ENCODE results near the gene COG5. TPM values are rescaled to one million over a fixed set of nuclear protein-coding genes. Genes with fewer than 3 reads are reported as not detected.

COG5 gene
- total RNA-seq, 1 experiment from 2014 or later = 29.1 TPM

- Histone ChIP-seq H3K4me1 (ENCODE audit: control insufficient read depth, insufficient read depth, low read length) (no peaks in the 10 kb centered on the region), H3K36me3 (ENCODE audit: control insufficient read depth, insufficient read depth, low read length) (peaks cover 7% of the 10 kb centered on the region; the same call in 1 of the 2 replicates), H3K27ac (ENCODE audit: low read length) (no peak overlapping the region), H3K27me3 (ENCODE audit: control insufficient read depth, insufficient read depth, low read length) (no peaks in the 10 kb centered on the region), H3K9me3 (ENCODE audit: control insufficient read depth, insufficient read depth, low read depth, low read length) (no peaks in the 10 kb centered on the region), H3K4me3 (ENCODE audit: low read depth in 2 of 2, low read length in 2 of 2) (no peak overlapping the region)
- ChIA-PET CTCF (no interaction called here), POLR2A (no interaction called here)
- no TSS peak for BruUV-seq (replicated peaks)
- intact Hi-C loops (cut with micrococcal nuclease; ENCODE audit: unreplicated experiment) (no loop called here), in situ Hi-C loops (cut with HindIII; ENCODE audit: low pct_unique_long_range_greater_than_20kb, low sequenced_read_pairs) (no loop called here)
- DNase-seq (ENCODE audit: low read depth, low spot score) (no peak), ATAC-seq (no peak)
- TF ChIP-seq POLR2AphosphoS5 (IDR thresholded peaks at IDR 0.05; ENCODE audit: low read depth, low read length) (no peak), SIN3A (IDR thresholded peaks at IDR 0.05; ENCODE audit: borderline replicate concordance, insufficient read depth, low read depth, low read length) (no peak), CTCF (IDR thresholded peaks at IDR 0.05) (no peak)
Observed at GRCh38 chr7:107573537-107573936, 9.8 kb upstream of the COG5 start.

- no TSS peak for BruUV-seq (replicated peaks)
- H3K27me3 ChIP-seq (ENCODE audit: control insufficient read depth, insufficient read depth, low read length) = no peaks in the 10 kb centered on the region
- ATAC-seq (no peak), DNase-seq (ENCODE audit: low read depth, low spot score) (no peak)
- ChIA-PET POLR2A (no interaction called here), CTCF (no interaction called here)
- no peak for TF ChIP-seq SIN3A (IDR thresholded peaks at IDR 0.05; ENCODE audit: borderline replicate concordance, insufficient read depth, low read depth, low read length)
- no peak for TF ChIP-seq TCF7L2 (IDR thresholded peaks at IDR 0.05; ENCODE audit: low read depth, low read length)
- TF ChIP-seq REST (IDR thresholded peaks at IDR 0.05; ENCODE audit: insufficient read depth in 1 of 2, low read depth in 2 of 2, low read length in 1 of 2) = no peak
- no peak for TF ChIP-seq POLR2AphosphoS5 (IDR thresholded peaks at IDR 0.05; ENCODE audit: low read depth, low read length)
- TF ChIP-seq CTCF (IDR thresholded peaks at IDR 0.05) = no peak
- peaks cover 7% of the 10 kb centered on the region; the same call in 1 of the 2 replicates for H3K36me3 ChIP-seq (ENCODE audit: control insufficient read depth, insufficient read depth, low read length)
- H3K4me3 ChIP-seq (ENCODE audit: low read depth in 2 of 2, low read length in 2 of 2) = no peak overlapping the region
- H3K27ac ChIP-seq (ENCODE audit: low read length) = no peak overlapping the region
- intact Hi-C loops (cut with micrococcal nuclease; ENCODE audit: unreplicated experiment) = no loop called here
- no peaks in the 10 kb centered on the region for H3K9me3 ChIP-seq (ENCODE audit: control insufficient read depth, insufficient read depth, low read depth, low read length)
- peaks cover under 1% of the 10 kb centered on the region; the same call in 1 of the 2 replicates for H3K4me1 ChIP-seq (ENCODE audit: control insufficient read depth, insufficient read depth, low read length)
- in situ Hi-C loops (cut with HindIII; ENCODE audit: low pct_unique_long_range_greater_than_20kb, low sequenced_read_pairs) = no loop called here
Observed at GRCh38 chr7:107570298-107570697, 6.6 kb upstream of the COG5 start.
